Natural killer cell treated with Interleukin-12 subunit alpha and Interleukin-12 subunit beta and Interleukin-15 and Interleukin-18, amount 100 ng/mL, for 72 hours (primary cell): ENCODE data around the gene PIGV. TPM values are rescaled to one million over a fixed set of nuclear protein-coding genes. Genes with fewer than 3 reads are reported as not detected.

Experiments
- ATAC-seq, 2 donors: fragments of 150-1000 bp; cut with Tn5 transposase in 1 of 2; sonication (Bioruptor Pico), chemical (Tn5 transposase) in 1 of 2; 2 replicates each; pipeline ENCODE4 v1.10.0; 2021
- DNase-seq: peaks from one replicate; pipeline ENCODE4 v3.0.0; 2022; ENCODE audit warnings: low spot score
- H3K27ac Mint-ChIP-seq, 2 donors: 1 replicate in 1 of 2; 2 replicates in 1 of 2; pipeline ENCODE4 v1.8.0; 2022; ENCODE audit warnings: mixed read lengths in 2 of 2, mild to moderate bottlenecking in 1 of 2, moderate library complexity in 1 of 2
- H3K27me3 Mint-ChIP-seq, 2 donors: 1 replicate in 1 of 2; 2 replicates in 1 of 2; pipeline ENCODE4 v1.8.0; 2022; ENCODE audit warnings: mixed read lengths in 2 of 2
- H3K36me3 Mint-ChIP-seq: one replicate; pipeline ENCODE4 v1.8.0; 2022; ENCODE audit warnings: mixed read lengths
- H3K4me1 Mint-ChIP-seq, 2 donors: 1 replicate in 1 of 2; 2 replicates in 1 of 2; pipeline ENCODE4 v1.8.0; 2022; ENCODE audit warnings: low read depth in 2 of 2, mixed read lengths in 2 of 2, mild to moderate bottlenecking in 1 of 2
- H3K4me3 Mint-ChIP-seq: one replicate; pipeline ENCODE4 v1.8.0; 2022; ENCODE audit warnings: mixed read lengths
- H3K9me3 Mint-ChIP-seq: 2 replicates; pipeline ENCODE4 v1.8.0; 2022; ENCODE audit warnings: mixed read lengths
- total RNA-seq, 2 donors: library from RNA; stranded (reverse); gene quantifications; one replicate each; pipeline ENCODE4 v1.2.3, GENCODE V29; 2022

PIGV gene
- total RNA-seq: 10 to 100 TPM; 44.3 to 60.2 TPM

GRCh38 chr1:26787706-26788514, at the start of gene PIGV:
Gene PIGV, plus strand, starts transcription at chr1:26787950. Its CDS starts 2,866 bp downstream, at chr1:26790816.
- DNase-seq (peak; percentile 94), ATAC-seq (peak; percentile 74 to 81)
- peaks cover 83 to 87% of the 10 kb centered on the region in 2 donors for H3K4me1 Mint-ChIP-seq
- H3K36me3 Mint-ChIP-seq: peaks cover 17% of the 10 kb centered on the region
- H3K4me3 Mint-ChIP-seq: peak within 1 kb of the TSS; percentile 94
- H3K27ac Mint-ChIP-seq: peak within 1 kb of the TSS; percentile 99 to 100
- no peaks in the 10 kb centered on the region for H3K27me3 Mint-ChIP-seq
- no peaks in the 10 kb centered on the region for H3K9me3 Mint-ChIP-seq

DNA sequence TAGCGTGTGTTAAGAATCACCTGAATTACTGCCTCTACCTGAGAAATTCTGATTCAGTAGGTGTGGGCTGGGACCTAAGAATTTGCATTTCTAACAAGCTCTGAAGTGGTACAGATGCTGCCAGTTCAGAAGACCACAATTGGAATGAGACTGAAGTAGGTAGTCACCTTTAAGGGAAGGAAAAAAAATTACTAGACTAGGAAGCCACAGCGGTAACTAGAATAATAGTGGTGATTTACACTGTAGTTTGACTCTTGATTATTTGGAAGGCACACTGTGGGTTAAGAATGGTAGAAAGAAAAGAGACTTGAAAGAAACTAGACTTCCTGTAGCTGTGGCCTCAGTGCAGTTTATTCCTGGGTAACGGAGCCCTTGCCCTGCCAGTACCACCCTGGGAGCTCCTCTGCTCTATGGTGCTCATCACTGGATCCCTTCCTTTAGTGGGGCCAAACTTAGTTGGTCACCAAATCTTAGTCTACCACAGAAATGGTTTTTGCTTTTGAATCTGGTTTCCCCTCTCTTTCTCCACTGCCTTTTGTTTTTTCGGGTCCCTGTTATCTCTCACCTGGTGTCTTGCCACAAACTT, 48.3 kb upstream of the PIGV start:
- Mint-ChIP-seq H3K27ac (peak overlapping the region; percentile 55 to 74), H3K36me3 (peaks cover 22% of the 10 kb centered on the region), H3K4me3 (no peak overlapping the region), H3K27me3 (no peaks in the 10 kb centered on the region), H3K4me1 (peaks cover 45 to 53% of the 10 kb centered on the region in 2 donors), H3K9me3 (no peaks in the 10 kb centered on the region)
- ATAC-seq: no peak
- DNase-seq: no peak

DNA sequence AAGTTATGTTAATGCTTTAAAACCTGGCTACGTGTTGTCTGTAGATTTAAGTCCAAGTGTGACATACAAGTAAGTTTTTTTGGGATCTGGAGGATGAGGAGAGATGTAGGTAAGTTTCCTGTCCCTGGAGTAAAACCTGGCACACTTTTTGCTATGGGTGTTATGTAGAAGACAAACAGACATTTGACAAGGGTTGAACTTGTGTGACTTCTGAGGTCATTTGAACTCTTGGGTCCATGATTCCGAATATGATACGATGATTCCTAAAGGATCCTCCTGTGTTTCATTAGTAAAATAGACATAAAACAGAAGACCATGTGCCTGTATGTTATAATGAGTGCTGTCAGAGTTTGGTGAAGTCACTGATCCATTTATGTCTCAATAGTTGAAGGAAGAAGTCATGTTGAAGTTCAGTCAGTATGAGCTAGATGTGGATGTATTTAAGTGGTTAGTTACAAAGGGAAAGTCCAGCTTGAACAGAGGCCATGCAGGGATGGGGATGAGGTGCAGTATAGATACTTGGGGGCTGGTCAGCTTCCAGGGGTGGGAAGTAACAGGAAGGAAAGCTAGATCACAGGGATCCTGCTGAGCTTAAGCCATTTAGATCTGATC, 47.6 kb upstream of the PIGV start:
- no peak overlapping the region for H3K4me3 Mint-ChIP-seq
- DNase-seq (no peak), ATAC-seq (no peak)
- peak overlapping the region; percentile 55 to 74 for H3K27ac Mint-ChIP-seq
- H3K36me3 Mint-ChIP-seq: peaks cover 22% of the 10 kb centered on the region
- no peaks in the 10 kb centered on the region for H3K9me3 Mint-ChIP-seq
- H3K4me1 Mint-ChIP-seq: peaks cover 48 to 56% of the 10 kb centered on the region in 2 donors
- no peaks in the 10 kb centered on the region for H3K27me3 Mint-ChIP-seq

DNA sequence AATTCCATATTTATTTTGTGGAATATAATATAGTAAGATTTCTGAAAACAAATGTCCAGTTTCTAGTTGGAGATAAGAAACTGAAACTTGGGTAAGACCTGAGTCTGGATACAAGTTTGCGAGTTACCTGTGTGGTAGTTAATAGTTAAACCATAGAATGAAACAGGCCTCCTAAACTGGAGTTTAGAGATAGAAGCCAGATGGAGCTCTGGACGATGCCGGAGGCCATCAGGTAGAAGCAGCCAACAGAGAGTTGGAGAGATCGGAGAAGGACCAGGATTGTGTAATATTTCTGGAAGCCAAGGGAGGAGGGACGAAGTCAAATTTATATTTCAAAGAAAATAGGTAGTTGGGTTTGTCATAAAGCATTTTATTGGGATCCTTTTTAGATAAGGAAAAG, 46.8 kb upstream of the PIGV start:
- no peaks in the 10 kb centered on the region for H3K27me3 Mint-ChIP-seq
- ATAC-seq (no peak), DNase-seq (no peak)
- peaks cover 16% of the 10 kb centered on the region for H3K36me3 Mint-ChIP-seq
- H3K9me3 Mint-ChIP-seq: no peaks in the 10 kb centered on the region
- peaks cover 43 to 50% of the 10 kb centered on the region in 2 donors for H3K4me1 Mint-ChIP-seq
- H3K27ac Mint-ChIP-seq: peak overlapping the region; percentile 55 to 74
- H3K4me3 Mint-ChIP-seq: no peak overlapping the region

DNA sequence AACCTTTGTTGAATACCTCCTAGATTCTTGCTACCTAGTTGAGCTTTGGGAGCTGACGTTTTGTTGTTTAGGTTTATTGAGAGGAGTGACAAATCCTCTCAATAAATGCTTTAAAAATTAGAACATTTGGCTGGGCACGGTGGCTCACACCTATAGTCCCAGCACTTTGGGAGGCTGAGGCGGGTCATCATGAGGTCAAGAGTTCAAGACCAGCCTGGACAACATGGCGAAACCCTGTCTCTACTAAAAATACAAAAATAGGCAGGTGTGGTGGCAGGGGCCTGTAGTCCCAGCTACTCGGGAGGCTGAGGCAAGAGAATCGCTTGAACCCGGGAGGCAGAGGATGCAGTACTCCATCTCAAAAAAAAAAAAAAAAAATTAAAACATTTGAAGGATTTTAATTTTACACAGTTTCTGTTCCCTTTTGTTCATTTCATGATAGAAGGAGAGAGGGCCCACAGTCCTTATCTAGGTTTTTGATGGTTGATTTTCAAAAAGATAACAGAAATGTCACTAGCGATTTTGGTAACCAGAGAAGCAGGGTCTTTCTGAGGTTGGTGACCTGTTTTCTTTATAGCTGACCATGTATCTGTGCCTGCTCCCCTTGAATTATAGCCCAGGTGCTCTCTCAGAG, 44.2 kb upstream of the PIGV start:
- H3K27me3 Mint-ChIP-seq: no peaks in the 10 kb centered on the region
- ATAC-seq (no peak), DNase-seq (no peak)
- peak overlapping the region; percentile 74 to 83 for H3K27ac Mint-ChIP-seq
- peak overlapping the region; percentile 73 for H3K4me3 Mint-ChIP-seq
- peaks cover 60 to 62% of the 10 kb centered on the region in 2 donors for H3K4me1 Mint-ChIP-seq
- H3K9me3 Mint-ChIP-seq: no peaks in the 10 kb centered on the region
- H3K36me3 Mint-ChIP-seq: peaks cover 15% of the 10 kb centered on the region

DNA sequence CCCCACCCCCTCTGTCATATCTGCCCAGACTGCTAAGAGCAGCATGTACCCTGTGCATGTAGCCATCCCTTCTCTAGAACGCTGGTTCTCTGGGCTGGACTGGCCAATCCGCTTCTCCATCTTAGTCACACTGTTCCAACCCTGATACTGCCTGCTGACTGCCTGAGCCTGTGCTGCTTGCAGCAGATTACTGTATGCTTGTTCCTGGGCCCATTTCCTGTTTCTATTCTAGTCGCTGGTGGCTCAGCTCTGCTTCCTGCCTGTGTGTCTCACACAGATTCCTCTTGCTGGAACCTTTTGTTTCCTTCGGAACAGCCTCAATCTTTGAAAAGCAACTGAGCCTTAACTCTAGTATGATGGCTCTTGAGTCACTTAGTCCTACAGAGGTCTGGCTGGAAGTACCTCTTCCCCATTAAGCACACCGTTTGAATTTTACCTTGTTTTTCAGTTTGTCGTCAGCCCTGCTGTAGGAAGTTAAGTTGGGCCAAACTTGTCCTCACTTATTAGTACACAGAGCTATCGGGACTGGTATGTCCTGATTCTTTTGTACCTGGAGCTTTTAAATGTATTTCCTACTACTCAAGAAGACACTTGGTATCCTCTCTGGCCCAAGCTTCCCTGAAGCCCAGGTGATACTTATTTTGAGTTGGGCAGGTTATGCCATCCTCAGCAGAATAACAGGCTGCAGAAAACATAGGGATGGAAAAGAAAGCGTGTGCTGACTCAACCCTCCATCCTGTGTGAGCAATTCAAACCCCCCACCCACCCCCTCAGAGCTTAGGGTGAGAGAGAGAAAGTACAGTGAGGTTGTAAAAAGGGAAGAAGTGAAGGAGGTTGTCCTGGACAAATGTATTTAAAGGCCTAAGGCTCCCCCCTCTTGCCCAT, 43.4 kb upstream of the PIGV start:
- Mint-ChIP-seq H3K27me3 (no peaks in the 10 kb centered on the region), H3K9me3 (no peaks in the 10 kb centered on the region), H3K27ac (peak overlapping the region; percentile 74 to 83), H3K4me1 (peaks cover 59 to 60% of the 10 kb centered on the region in 2 donors), H3K36me3 (peaks cover 15% of the 10 kb centered on the region), H3K4me3 (peak overlapping the region; percentile 73)
- DNase-seq: peak; percentile 91
- peak; percentile 99 to 100 for ATAC-seq

- DNase-seq (no peak), ATAC-seq (no peak)
- Mint-ChIP-seq H3K27me3 (no peaks in the 10 kb centered on the region), H3K4me1 (peaks cover 59 to 60% of the 10 kb centered on the region in 2 donors), H3K27ac (peak overlapping the region; percentile 74 to 83), H3K4me3 (peak overlapping the region; percentile 73), H3K36me3 (peaks cover 13% of the 10 kb centered on the region), H3K9me3 (no peaks in the 10 kb centered on the region)
These were observed 42.6 kb upstream of the PIGV start for GRCh38 chr1:26745191-26745590.

DNA sequence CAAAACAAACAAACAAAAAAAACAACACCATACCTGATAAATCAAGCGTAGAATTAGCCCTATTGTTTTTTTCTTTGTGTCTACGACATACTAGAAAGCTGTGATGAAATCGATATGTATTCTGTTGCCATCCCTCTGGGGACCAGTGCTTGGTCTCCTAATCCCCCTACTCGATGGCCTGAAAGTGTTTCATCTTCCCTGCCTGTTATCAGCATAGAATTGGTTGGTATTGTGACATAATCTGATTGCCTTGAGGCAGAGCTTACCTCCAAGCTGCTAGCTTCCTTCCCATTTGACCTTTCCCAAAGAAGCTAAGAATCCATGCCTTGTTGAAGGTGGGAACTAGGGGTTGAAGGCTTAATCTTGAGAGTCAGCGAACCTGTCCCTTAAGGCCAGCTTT, 40.7 kb upstream of the PIGV start:
- no peak for DNase-seq
- ATAC-seq: no peak
- no peaks in the 10 kb centered on the region for H3K27me3 Mint-ChIP-seq
- no peaks in the 10 kb centered on the region for H3K9me3 Mint-ChIP-seq
- H3K36me3 Mint-ChIP-seq: no peaks in the 10 kb centered on the region
- no peak overlapping the region for H3K4me3 Mint-ChIP-seq
- H3K27ac Mint-ChIP-seq: peak overlapping the region; percentile 74 to 83
- peaks cover 57 to 63% of the 10 kb centered on the region in 2 donors for H3K4me1 Mint-ChIP-seq

- Mint-ChIP-seq H3K4me3 (no peak overlapping the region), H3K9me3 (no peaks in the 10 kb centered on the region), H3K36me3 (no peaks in the 10 kb centered on the region), H3K27me3 (no peaks in the 10 kb centered on the region), H3K4me1 (peaks cover 65 to 70% of the 10 kb centered on the region in 2 donors), H3K27ac (peak overlapping the region; percentile 74 to 83)
- no peak for ATAC-seq
- no peak for DNase-seq
These were observed 39.4 kb upstream of the PIGV start for GRCh38 chr1:26748351-26748750.

DNA sequence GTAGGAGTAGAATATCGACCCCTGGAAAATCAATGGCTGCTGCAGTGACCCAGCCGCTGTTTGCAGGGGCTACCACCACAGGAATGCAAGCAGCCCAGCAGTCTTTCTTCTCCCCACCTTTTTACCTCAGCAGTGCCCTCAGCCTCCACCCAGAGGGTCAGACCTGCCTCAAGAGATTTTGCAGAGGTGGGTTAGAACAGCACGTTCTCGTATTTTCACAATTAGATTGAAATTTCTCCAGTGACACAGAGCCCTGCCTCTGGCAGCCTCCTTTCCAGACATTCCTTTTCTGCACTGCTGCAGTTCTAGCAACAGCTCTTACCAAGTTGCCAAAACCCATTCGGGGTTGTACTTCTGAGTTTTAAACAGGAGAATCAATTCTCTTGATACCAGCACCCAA, 38.3 kb upstream of the PIGV start:
- peak overlapping the region; percentile 66 to 79 for H3K27ac Mint-ChIP-seq

GRCh38 chr1:26750428-26750827, 37.3 kb upstream of the PIGV start:
- ATAC-seq: no peak
- H3K4me1 Mint-ChIP-seq: peaks cover 51 to 65% of the 10 kb centered on the region in 2 donors
- no peaks in the 10 kb centered on the region for H3K27me3 Mint-ChIP-seq
- H3K4me3 Mint-ChIP-seq: no peak overlapping the region
- peak overlapping the region; percentile 66 to 79 for H3K27ac Mint-ChIP-seq
- no peaks in the 10 kb centered on the region for H3K9me3 Mint-ChIP-seq
- H3K36me3 Mint-ChIP-seq: no peaks in the 10 kb centered on the region
- DNase-seq: no peak

More for the DNA sequence above, 38.3 kb upstream of the PIGV start:
- Mint-ChIP-seq H3K4me3 (no peak overlapping the region), H3K36me3 (no peaks in the 10 kb centered on the region), H3K27me3 (no peaks in the 10 kb centered on the region), H3K9me3 (no peaks in the 10 kb centered on the region), H3K4me1 (peaks cover 57 to 66% of the 10 kb centered on the region in 2 donors)
- no peak for ATAC-seq
- no peak for DNase-seq

- Mint-ChIP-seq H3K4me3 (no peak overlapping the region), H3K36me3 (no peaks in the 10 kb centered on the region), H3K9me3 (no peaks in the 10 kb centered on the region), H3K27ac (peak overlapping the region; percentile 62 to 72), H3K27me3 (no peaks in the 10 kb centered on the region), H3K4me1 (peaks cover 46 to 56% of the 10 kb centered on the region in 2 donors)
- DNase-seq: no peak
- ATAC-seq: no peak
These were observed 35.2 kb upstream of the PIGV start for GRCh38 chr1:26752519-26752918.
